GM23338 (cell line): Measurements from ENCODE around the gene RSU1. TPM values are rescaled to one million over a fixed set of nuclear protein-coding genes. Genes with fewer than 3 reads are reported as not detected.

Experiments used
- ATAC-seq: fragments of 200-7000 bp; cut with Tn5 transposase; 3 replicates; pipeline ENCODE4 v1.9.1; 2020
- DNase-seq: peaks from one replicate; pipeline ENCODE4 v3.0.0-alpha.2; 2015; ENCODE audit warnings: low spot score
- H2AFZ ChIP-seq: fragments of 200-600 bp; sonication (generic); 2 replicates; pipeline ENCODE4 v1.8.0; 2016; ENCODE audit warnings: antibody characterized with exemption, mild to moderate bottlenecking, moderate library complexity
- H3F3A ChIP-seq: fragments of 200-600 bp; sonication (generic); replicated peaks from 2 replicates; pipeline ENCODE4 v1.8.0; 2017; ENCODE audit warnings: antibody characterized with exemption, mixed run types, low read depth
- H3K27ac ChIP-seq: fragments of 200-600 bp; sonication (generic); 2 replicates; pipeline ENCODE4 v1.6.1; 2016; ENCODE audit warnings: low read depth
- H3K27me3 ChIP-seq: fragments of 200-600 bp; sonication (generic); 2 replicates; pipeline ENCODE4 v1.8.0; 2016; ENCODE audit warnings: mild to moderate bottlenecking, mixed run types, moderate library complexity; ENCODE audit not compliant: insufficient read depth
- H3K36me3 ChIP-seq: fragments of 200-600 bp; sonication (generic); 2 replicates; pipeline ENCODE4 v1.8.0; 2016; ENCODE audit warnings: mild to moderate bottlenecking; ENCODE audit not compliant: insufficient read depth
- H3K4me1 ChIP-seq: fragments of 200-600 bp; sonication (generic); 2 replicates; pipeline ENCODE4 v1.8.0; 2016; ENCODE audit warnings: mild to moderate bottlenecking, moderate library complexity; ENCODE audit not compliant: insufficient read depth
- H3K4me2 ChIP-seq: fragments of 200-600 bp; sonication (generic); 2 replicates; pipeline ENCODE4 v1.7.1; 2017; ENCODE audit warnings: mixed run types
- H3K4me3 ChIP-seq: fragments of 200-600 bp; sonication (generic); 2 replicates; pipeline ENCODE4 v1.6.1; 2016; ENCODE audit warnings: mixed run types
- H3K79me2 ChIP-seq: fragments of 200-600 bp; sonication (generic); replicated peaks from 2 replicates; pipeline ENCODE4 v1.8.0; 2017; ENCODE audit warnings: mild to moderate bottlenecking; ENCODE audit not compliant: insufficient read depth
- H3K9me2 ChIP-seq: fragments of 200-600 bp; sonication (generic); 2 replicates; pipeline ENCODE4 v1.8.0; 2017; ENCODE audit not compliant: insufficient read depth
- H4K20me1 ChIP-seq: fragments of 200-600 bp; sonication (generic); replicated peaks from 2 replicates; pipeline ENCODE4 v1.8.0; 2017; ENCODE audit warnings: mild to moderate bottlenecking; ENCODE audit not compliant: insufficient read depth
- H3K27ac Mint-ChIP-seq: 2 replicates; pipeline ENCODE4 v1.8.0; 2020; ENCODE audit warnings: inconsistent platforms, mild to moderate bottlenecking, moderate library complexity, mixed read lengths
- H3K27me3 Mint-ChIP-seq: 3 replicates; pipeline ENCODE4 v1.8.0; 2022; ENCODE audit warnings: low read depth, mild to moderate bottlenecking, moderate library complexity, mixed read lengths, inconsistent platforms; ENCODE audit not compliant: insufficient read depth, poor library complexity
- H3K36me3 Mint-ChIP-seq: 3 replicates; pipeline ENCODE4 v1.8.0; 2021; ENCODE audit warnings: low read depth, mild to moderate bottlenecking, inconsistent platforms, moderate library complexity, mixed read lengths
- H3K4me1 Mint-ChIP-seq: 3 replicates; pipeline ENCODE4 v1.8.0; 2020; ENCODE audit warnings: mild to moderate bottlenecking, inconsistent platforms, mixed read lengths
- H3K4me3 Mint-ChIP-seq: 3 replicates; pipeline ENCODE4 v1.8.0; 2021; ENCODE audit warnings: moderate library complexity, mild to moderate bottlenecking, inconsistent platforms, mixed read lengths
- H3K9me3 Mint-ChIP-seq: 3 replicates; pipeline ENCODE4 v1.8.0; 2020; ENCODE audit warnings: moderate library complexity, mild to moderate bottlenecking, inconsistent platforms, mixed read lengths
- EZH2 ChIP-seq: fragments of 200-600 bp; sonication (generic); IDR thresholded peaks from one replicate; pipeline ENCODE4 v1.8.0; 2017; ENCODE audit warnings: antibody characterized with exemption, mild to moderate bottlenecking, low read depth; ENCODE audit not compliant: unreplicated experiment
- EZH2phosphoT487 ChIP-seq: fragments of 200-600 bp; sonication (generic); IDR thresholded peaks from one replicate; pipeline ENCODE4 v1.8.1; 2018; ENCODE audit warnings: antibody characterized with exemption; ENCODE audit not compliant: unreplicated experiment
- JUNB ChIP-seq: IDR thresholded peaks from one replicate; pipeline ENCODE4 v1.6.1; 2016; ENCODE audit warnings: antibody characterized with exemption; ENCODE audit not compliant: unreplicated experiment
- NANOG ChIP-seq: IDR thresholded peaks from 2 replicates; pipeline ENCODE4 v1.6.1; 2016; ENCODE audit warnings: antibody characterized with exemption, borderline replicate concordance
- ZNF114 ChIP-seq: fragments of 250-450 bp; sonication (Bioruptor Pico); IDR thresholded peaks from 2 replicates; pipeline ENCODE4 v1.5.0; 2020; ENCODE audit warnings: mild to moderate bottlenecking, moderate library complexity
- ZNF331 ChIP-seq: fragments of 250-450 bp; sonication (Bioruptor Pico); IDR thresholded peaks from 2 replicates; pipeline ENCODE4 v1.5.0; 2020; ENCODE audit warnings: low read depth, mild to moderate bottlenecking, moderate library complexity
- polyA plus RNA-seq: library from polyadenylated mRNA; unstranded; fragments of >200 nt; fragmentation: Nextera tagmentation; extraction: Ambion mirVana; gene quantifications from 2 replicates; pipeline ENCODE4 v1.2.1, GENCODE V29; 2016
- total RNA-seq: library from RNA; depleted of rRNA; stranded (reverse); fragments of >200 nt; shearing (Covaris generic); gene quantifications from 2 replicates; pipeline ENCODE4 v1.2.3, GENCODE V29; 2014
- TF ChIP-seq, protein P1 (sequence below), 2 experiments: fragments of 200-600 bp in 1 of 2; sonication (generic) in 1 of 2; conservative IDR thresholded peaks; 2 replicates each; pipeline versions ENCODE4 v1.5.1 to v1.6.1; 2016 to 2017; ENCODE audit warnings: antibody characterized with exemption in 2 of 2, low read depth in 2 of 2, mild to moderate bottlenecking in 2 of 2, moderate library complexity in 1 of 2
- TF ChIP-seq, protein P2 (sequence below): IDR thresholded peaks from 2 replicates; pipeline ENCODE4 v1.6.1; 2016; ENCODE audit warnings: antibody characterized with exemption
- TF ChIP-seq, protein P3 (sequence below): IDR thresholded peaks from one replicate; pipeline ENCODE4 v1.6.1; 2018; ENCODE audit warnings: antibody characterized with exemption; ENCODE audit not compliant: unreplicated experiment
- TF ChIP-seq, protein P4 (sequence below): fragments of 250-450 bp; sonication (Bioruptor Pico); IDR thresholded peaks from 2 replicates; pipeline ENCODE4 v1.5.0; 2020; ENCODE audit warnings: mild to moderate bottlenecking, moderate library complexity

The RSU1 gene
- total and polyA plus RNA-seq, 2 experiments from 2014 or later: 62.7 to 96.2 TPM

DNA sequence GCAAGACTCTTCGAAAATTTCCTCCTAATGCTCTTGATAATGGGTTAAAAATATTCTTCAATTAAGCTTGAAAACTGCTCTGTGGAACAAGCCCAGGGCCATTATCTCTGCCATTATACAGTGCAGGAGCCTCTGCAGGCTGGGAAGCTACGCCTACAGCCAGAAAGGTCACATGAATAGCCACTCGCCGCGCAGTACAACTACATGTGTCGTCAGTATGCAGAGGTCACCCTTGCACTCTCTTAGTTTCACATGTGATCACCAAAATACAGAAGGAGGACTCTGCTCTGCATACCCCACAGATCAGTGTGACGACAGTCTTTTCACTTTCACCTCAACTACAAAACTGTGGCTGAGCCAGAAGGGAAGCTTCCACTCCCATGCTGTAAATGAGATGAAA is 153.8 kb downstream of the RSU1 start:
- no peak overlapping the region for H3K27ac ChIP-seq
- no peaks in the 10 kb centered on the region for H3K79me2 ChIP-seq
- H2AFZ ChIP-seq: no peak overlapping the region
- no peak for ATAC-seq
- Mint-ChIP-seq H3K4me3 (no peak overlapping the region), H3K4me1 (no peaks in the 10 kb centered on the region), H3K27ac (no peak overlapping the region), H3K36me3 (no peaks in the 10 kb centered on the region), H3K9me3 (no peaks in the 10 kb centered on the region), H3K27me3 (no peaks in the 10 kb centered on the region)
- no peaks in the 10 kb centered on the region for H3K27me3 ChIP-seq
- H3K9me2 ChIP-seq: no peaks in the 10 kb centered on the region
- TF ChIP-seq, protein P1, sequence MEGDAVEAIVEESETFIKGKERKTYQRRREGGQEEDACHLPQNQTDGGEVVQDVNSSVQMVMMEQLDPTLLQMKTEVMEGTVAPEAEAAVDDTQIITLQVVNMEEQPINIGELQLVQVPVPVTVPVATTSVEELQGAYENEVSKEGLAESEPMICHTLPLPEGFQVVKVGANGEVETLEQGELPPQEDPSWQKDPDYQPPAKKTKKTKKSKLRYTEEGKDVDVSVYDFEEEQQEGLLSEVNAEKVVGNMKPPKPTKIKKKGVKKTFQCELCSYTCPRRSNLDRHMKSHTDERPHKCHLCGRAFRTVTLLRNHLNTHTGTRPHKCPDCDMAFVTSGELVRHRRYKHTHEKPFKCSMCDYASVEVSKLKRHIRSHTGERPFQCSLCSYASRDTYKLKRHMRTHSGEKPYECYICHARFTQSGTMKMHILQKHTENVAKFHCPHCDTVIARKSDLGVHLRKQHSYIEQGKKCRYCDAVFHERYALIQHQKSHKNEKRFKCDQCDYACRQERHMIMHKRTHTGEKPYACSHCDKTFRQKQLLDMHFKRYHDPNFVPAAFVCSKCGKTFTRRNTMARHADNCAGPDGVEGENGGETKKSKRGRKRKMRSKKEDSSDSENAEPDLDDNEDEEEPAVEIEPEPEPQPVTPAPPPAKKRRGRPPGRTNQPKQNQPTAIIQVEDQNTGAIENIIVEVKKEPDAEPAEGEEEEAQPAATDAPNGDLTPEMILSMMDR (conservative IDR thresholded peaks at IDR 0.05; ENCODE audit: low read depth in 2 of 2): no peak
- TF ChIP-seq ZNF114 (CRISPR knock-in tag): no peak
- TF ChIP-seq EZH2phosphoT487: no peak
- TF ChIP-seq, protein P2, sequence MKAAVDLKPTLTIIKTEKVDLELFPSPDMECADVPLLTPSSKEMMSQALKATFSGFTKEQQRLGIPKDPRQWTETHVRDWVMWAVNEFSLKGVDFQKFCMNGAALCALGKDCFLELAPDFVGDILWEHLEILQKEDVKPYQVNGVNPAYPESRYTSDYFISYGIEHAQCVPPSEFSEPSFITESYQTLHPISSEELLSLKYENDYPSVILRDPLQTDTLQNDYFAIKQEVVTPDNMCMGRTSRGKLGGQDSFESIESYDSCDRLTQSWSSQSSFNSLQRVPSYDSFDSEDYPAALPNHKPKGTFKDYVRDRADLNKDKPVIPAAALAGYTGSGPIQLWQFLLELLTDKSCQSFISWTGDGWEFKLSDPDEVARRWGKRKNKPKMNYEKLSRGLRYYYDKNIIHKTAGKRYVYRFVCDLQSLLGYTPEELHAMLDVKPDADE: no peak
- TF ChIP-seq, protein P3, sequence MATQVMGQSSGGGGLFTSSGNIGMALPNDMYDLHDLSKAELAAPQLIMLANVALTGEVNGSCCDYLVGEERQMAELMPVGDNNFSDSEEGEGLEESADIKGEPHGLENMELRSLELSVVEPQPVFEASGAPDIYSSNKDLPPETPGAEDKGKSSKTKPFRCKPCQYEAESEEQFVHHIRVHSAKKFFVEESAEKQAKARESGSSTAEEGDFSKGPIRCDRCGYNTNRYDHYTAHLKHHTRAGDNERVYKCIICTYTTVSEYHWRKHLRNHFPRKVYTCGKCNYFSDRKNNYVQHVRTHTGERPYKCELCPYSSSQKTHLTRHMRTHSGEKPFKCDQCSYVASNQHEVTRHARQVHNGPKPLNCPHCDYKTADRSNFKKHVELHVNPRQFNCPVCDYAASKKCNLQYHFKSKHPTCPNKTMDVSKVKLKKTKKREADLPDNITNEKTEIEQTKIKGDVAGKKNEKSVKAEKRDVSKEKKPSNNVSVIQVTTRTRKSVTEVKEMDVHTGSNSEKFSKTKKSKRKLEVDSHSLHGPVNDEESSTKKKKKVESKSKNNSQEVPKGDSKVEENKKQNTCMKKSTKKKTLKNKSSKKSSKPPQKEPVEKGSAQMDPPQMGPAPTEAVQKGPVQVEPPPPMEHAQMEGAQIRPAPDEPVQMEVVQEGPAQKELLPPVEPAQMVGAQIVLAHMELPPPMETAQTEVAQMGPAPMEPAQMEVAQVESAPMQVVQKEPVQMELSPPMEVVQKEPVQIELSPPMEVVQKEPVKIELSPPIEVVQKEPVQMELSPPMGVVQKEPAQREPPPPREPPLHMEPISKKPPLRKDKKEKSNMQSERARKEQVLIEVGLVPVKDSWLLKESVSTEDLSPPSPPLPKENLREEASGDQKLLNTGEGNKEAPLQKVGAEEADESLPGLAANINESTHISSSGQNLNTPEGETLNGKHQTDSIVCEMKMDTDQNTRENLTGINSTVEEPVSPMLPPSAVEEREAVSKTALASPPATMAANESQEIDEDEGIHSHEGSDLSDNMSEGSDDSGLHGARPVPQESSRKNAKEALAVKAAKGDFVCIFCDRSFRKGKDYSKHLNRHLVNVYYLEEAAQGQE: no peak
- no peak for TF ChIP-seq NANOG
- TF ChIP-seq JUNB: no peak
- TF ChIP-seq, protein P4, sequence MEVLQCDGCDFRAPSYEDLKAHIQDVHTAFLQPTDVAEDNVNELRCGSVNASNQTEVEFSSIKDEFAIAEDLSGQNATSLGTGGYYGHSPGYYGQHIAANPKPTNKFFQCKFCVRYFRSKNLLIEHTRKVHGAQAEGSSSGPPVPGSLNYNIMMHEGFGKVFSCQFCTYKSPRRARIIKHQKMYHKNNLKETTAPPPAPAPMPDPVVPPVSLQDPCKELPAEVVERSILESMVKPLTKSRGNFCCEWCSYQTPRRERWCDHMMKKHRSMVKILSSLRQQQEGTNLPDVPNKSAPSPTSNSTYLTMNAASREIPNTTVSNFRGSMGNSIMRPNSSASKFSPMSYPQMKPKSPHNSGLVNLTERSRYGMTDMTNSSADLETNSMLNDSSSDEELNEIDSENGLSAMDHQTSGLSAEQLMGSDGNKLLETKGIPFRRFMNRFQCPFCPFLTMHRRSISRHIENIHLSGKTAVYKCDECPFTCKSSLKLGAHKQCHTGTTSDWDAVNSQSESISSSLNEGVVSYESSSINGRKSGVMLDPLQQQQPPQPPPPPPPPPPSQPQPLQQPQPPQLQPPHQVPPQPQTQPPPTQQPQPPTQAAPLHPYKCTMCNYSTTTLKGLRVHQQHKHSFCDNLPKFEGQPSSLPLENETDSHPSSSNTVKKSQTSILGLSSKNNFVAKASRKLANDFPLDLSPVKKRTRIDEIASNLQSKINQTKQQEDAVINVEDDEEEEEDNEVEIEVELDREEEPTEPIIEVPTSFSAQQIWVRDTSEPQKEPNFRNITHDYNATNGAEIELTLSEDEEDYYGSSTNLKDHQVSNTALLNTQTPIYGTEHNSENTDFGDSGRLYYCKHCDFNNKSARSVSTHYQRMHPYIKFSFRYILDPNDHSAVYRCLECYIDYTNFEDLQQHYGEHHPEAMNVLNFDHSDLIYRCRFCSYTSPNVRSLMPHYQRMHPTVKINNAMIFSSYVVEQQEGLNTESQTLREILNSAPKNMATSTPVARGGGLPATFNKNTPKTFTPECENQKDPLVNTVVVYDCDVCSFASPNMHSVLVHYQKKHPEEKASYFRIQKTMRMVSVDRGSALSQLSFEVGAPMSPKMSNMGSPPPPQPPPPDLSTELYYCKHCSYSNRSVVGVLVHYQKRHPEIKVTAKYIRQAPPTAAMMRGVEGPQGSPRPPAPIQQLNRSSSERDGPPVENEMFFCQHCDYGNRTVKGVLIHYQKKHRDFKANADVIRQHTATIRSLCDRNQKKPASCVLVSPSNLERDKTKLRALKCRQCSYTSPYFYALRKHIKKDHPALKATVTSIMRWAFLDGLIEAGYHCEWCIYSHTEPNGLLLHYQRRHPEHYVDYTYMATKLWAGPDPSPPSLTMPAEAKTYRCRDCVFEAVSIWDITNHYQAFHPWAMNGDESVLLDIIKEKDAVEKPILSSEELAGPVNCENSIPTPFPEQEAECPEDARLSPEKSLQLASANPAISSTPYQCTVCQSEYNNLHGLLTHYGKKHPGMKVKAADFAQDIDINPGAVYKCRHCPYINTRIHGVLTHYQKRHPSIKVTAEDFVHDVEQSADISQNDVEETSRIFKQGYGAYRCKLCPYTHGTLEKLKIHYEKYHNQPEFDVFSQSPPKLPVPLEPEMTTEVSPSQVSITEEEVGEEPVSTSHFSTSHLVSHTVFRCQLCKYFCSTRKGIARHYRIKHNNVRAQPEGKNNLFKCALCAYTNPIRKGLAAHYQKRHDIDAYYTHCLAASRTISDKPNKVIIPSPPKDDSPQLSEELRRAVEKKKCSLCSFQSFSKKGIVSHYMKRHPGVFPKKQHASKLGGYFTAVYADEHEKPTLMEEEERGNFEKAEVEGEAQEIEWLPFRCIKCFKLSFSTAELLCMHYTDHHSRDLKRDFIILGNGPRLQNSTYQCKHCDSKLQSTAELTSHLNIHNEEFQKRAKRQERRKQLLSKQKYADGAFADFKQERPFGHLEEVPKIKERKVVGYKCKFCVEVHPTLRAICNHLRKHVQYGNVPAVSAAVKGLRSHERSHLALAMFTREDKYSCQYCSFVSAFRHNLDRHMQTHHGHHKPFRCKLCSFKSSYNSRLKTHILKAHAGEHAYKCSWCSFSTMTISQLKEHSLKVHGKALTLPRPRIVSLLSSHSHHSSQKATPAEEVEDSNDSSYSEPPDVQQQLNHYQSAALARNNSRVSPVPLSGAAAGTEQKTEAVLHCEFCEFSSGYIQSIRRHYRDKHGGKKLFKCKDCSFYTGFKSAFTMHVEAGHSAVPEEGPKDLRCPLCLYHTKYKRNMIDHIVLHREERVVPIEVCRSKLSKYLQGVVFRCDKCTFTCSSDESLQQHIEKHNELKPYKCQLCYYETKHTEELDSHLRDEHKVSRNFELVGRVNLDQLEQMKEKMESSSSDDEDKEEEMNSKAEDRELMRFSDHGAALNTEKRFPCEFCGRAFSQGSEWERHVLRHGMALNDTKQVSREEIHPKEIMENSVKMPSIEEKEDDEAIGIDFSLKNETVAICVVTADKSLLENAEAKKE (CRISPR knock-in tag): no peak
- no peak for TF ChIP-seq EZH2
- no peak for TF ChIP-seq ZNF331 (CRISPR knock-in tag)
- H4K20me1 ChIP-seq: no peaks in the 10 kb centered on the region; the same call in 1 of the 2 replicates
- no peak overlapping the region for H3K4me3 ChIP-seq
- H3K36me3 ChIP-seq: no peaks in the 10 kb centered on the region
- H3F3A ChIP-seq: no peaks in the 10 kb centered on the region
- H3K4me1 ChIP-seq: no peaks in the 10 kb centered on the region
- DNase-seq: no peak
- H3K4me2 ChIP-seq: no peak overlapping the region
